ENCODE measurements around the gene FAM114A2.

Gene FAM114A2

GRCh38 chr5:153974131-153974812 lies 64.4 kb downstream of the FAM114A2 start:
- ChIA-PET POLR2A (interaction anchor here (0.5 to 0.6 kb wide), 2 partner anchors 21 to 567 kb away, joined by 3 to 4 read pairs; no protein-coding TSS in a partner anchor), CTCF (interaction anchor here (0.7 to 3.8 kb wide), 26 partner anchors 9 to 1414 kb away, joined by 3 to 36 read pairs (median 4); no protein-coding TSS in a partner anchor)
- H3K4me3 ChIP-seq (ENCODE audit: low read depth, low read length): no peak overlapping the region
- H3K36me3 ChIP-seq (ENCODE audit: control insufficient read depth in 2 of 2, insufficient read depth in 1 of 2, low read length in 2 of 2): no peaks in the 10 kb centered on the region
- H3K9me3 ChIP-seq (ENCODE audit: control insufficient read depth, insufficient read depth, low read depth, low read length): no peaks in the 10 kb centered on the region
- no peak overlapping the region for H3K27ac ChIP-seq (ENCODE audit: extremely low read depth, low read depth, low read length)
- TF ChIP-seq, protein P1, sequence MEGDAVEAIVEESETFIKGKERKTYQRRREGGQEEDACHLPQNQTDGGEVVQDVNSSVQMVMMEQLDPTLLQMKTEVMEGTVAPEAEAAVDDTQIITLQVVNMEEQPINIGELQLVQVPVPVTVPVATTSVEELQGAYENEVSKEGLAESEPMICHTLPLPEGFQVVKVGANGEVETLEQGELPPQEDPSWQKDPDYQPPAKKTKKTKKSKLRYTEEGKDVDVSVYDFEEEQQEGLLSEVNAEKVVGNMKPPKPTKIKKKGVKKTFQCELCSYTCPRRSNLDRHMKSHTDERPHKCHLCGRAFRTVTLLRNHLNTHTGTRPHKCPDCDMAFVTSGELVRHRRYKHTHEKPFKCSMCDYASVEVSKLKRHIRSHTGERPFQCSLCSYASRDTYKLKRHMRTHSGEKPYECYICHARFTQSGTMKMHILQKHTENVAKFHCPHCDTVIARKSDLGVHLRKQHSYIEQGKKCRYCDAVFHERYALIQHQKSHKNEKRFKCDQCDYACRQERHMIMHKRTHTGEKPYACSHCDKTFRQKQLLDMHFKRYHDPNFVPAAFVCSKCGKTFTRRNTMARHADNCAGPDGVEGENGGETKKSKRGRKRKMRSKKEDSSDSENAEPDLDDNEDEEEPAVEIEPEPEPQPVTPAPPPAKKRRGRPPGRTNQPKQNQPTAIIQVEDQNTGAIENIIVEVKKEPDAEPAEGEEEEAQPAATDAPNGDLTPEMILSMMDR (tag by site-specific recombination; IDR thresholded peaks at IDR 0.05): peak; percentile 37; the same call in 1 of the 2 replicates
- TF ChIP-seq, protein P2, sequence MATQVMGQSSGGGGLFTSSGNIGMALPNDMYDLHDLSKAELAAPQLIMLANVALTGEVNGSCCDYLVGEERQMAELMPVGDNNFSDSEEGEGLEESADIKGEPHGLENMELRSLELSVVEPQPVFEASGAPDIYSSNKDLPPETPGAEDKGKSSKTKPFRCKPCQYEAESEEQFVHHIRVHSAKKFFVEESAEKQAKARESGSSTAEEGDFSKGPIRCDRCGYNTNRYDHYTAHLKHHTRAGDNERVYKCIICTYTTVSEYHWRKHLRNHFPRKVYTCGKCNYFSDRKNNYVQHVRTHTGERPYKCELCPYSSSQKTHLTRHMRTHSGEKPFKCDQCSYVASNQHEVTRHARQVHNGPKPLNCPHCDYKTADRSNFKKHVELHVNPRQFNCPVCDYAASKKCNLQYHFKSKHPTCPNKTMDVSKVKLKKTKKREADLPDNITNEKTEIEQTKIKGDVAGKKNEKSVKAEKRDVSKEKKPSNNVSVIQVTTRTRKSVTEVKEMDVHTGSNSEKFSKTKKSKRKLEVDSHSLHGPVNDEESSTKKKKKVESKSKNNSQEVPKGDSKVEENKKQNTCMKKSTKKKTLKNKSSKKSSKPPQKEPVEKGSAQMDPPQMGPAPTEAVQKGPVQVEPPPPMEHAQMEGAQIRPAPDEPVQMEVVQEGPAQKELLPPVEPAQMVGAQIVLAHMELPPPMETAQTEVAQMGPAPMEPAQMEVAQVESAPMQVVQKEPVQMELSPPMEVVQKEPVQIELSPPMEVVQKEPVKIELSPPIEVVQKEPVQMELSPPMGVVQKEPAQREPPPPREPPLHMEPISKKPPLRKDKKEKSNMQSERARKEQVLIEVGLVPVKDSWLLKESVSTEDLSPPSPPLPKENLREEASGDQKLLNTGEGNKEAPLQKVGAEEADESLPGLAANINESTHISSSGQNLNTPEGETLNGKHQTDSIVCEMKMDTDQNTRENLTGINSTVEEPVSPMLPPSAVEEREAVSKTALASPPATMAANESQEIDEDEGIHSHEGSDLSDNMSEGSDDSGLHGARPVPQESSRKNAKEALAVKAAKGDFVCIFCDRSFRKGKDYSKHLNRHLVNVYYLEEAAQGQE (tag by site-specific recombination; IDR thresholded peaks at IDR 0.05): no peak
- peak; percentile 96 for TF ChIP-seq ZNF654 (tag by site-specific recombination; IDR thresholded peaks at IDR 0.05; ENCODE audit: low read depth)
- no peak for TF ChIP-seq IKZF3 (tag by site-specific recombination; IDR thresholded peaks at IDR 0.05)
- H3K4me1 ChIP-seq (ENCODE audit: control insufficient read depth, insufficient read depth, low read length): no peaks in the 10 kb centered on the region

DNA sequence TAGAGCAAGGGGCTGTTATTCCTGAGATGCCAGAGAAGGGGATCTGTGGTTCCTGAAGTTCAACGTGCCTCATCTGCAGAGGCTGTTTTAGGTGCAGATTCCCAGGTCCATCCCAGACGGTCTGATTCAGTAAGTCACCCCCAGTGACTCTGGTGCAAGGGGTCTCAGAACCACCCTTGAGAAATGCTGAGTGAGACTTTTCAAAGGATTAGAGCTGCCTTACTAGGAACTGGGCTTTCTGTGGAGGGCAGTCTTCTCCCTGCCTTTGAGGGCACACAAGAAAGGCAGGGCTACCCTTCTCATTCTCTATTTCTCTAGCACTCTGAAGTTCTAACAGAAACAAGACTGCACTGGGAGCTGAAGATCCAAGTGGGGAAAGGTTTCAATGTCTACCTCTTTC lies 66.5 kb downstream of the FAM114A2 start:
- no peak overlapping the region for H3K27ac ChIP-seq (ENCODE audit: extremely low read depth, low read depth, low read length)
- no peaks in the 10 kb centered on the region for H3K9me3 ChIP-seq (ENCODE audit: control insufficient read depth, insufficient read depth, low read depth, low read length)
- H3K36me3 ChIP-seq (ENCODE audit: control insufficient read depth in 2 of 2, insufficient read depth in 1 of 2, low read length in 2 of 2): no peaks in the 10 kb centered on the region
- CTCF ChIA-PET: interaction anchor here (0.6 to 2.3 kb wide), 4 partner anchors 76 to 936 kb away, joined by 3 to 7 read pairs (median 4); no protein-coding TSS in a partner anchor
- TF ChIP-seq ZNF677 (tag by site-specific recombination; IDR thresholded peaks at IDR 0.05) (no peak), ZNF621 (tag by site-specific recombination; IDR thresholded peaks at IDR 0.05) (no peak), ZNF266 (tag by site-specific recombination; IDR thresholded peaks at IDR 0.05; ENCODE audit: low read depth) (no peak), ZNF341 (tag by site-specific recombination; IDR thresholded peaks at IDR 0.05; ENCODE audit: low read depth) (no peak), ZNF214 (tag by site-specific recombination; IDR thresholded peaks at IDR 0.05; ENCODE audit: borderline replicate concordance) (no peak), ZNF600 (tag by site-specific recombination; IDR thresholded peaks at IDR 0.05) (no peak), ZNF791 (tag by site-specific recombination; IDR thresholded peaks at IDR 0.05) (no peak), ZNF473 (tag by site-specific recombination; IDR thresholded peaks at IDR 0.05) (no peak)
- TF ChIP-seq, protein P3, sequence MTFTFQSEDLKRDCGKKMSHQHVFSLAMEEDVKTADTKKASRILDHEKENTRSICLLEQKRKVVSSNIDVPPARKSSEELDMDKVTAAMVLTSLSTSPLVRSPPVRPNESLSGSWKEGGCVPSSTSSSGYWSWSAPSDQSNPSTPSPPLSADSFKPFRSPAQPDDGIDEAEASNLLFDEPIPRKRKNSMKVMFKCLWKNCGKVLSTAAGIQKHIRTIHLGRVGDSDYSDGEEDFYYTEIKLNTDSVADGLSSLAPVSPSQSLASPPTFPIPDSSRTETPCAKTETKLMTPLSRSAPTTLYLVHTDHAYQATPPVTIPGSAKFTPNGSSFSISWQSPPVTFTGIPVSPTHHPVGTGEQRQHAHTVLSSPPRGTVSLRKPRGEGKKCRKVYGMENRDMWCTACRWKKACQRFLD (tag by site-specific recombination; IDR thresholded peaks at IDR 0.05): no peak
- H3K4me3 ChIP-seq (ENCODE audit: low read depth, low read length): no peak overlapping the region
- POLR2A ChIA-PET: no interaction called here
- no peaks in the 10 kb centered on the region for H3K4me1 ChIP-seq (ENCODE audit: control insufficient read depth, insufficient read depth, low read length)

DNA sequence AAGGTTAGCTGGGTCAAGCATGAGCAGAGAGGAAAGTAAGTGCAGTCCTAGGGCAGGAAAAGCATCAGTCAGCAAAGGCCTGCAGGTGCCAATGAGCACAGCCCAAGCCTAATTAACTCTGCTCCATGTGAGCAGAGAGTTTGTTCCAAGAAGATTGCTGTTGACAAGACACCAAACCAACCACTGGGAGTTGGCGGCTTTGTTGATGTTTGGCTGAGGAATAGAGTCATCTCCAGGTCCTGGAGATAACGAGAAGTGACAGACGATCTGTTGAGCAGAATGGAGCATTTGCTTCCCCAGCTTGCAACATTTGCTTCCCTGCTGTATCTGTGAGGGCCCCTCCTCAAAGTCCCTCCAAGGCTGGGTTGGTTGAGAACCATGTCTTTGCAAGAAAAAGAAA lies 68.2 kb downstream of the FAM114A2 start:
- Histone ChIP-seq H3K9me3 (ENCODE audit: control insufficient read depth, insufficient read depth, low read depth, low read length) (no peaks in the 10 kb centered on the region), H3K36me3 (ENCODE audit: control insufficient read depth in 2 of 2, insufficient read depth in 1 of 2, low read length in 2 of 2) (no peaks in the 10 kb centered on the region), H3K27ac (ENCODE audit: extremely low read depth, low read depth, low read length) (no peak overlapping the region), H3K4me1 (ENCODE audit: control insufficient read depth, insufficient read depth, low read length) (no peaks in the 10 kb centered on the region), H3K4me3 (ENCODE audit: low read depth, low read length) (no peak overlapping the region)
- CTCF ChIA-PET: interaction anchor here (1.0 to 2.3 kb wide), 3 partner anchors 102 to 435 kb away, joined by 3 to 7 read pairs (median 5); no protein-coding TSS in a partner anchor
- POLR2A ChIA-PET: no interaction called here
- TF ChIP-seq KLF10 (tag by site-specific recombination; IDR thresholded peaks at IDR 0.05): no peak
- no peak for TF ChIP-seq ZNF629 (tag by site-specific recombination; IDR thresholded peaks at IDR 0.05)
- no peak for TF ChIP-seq ZBTB6 (tag by site-specific recombination; IDR thresholded peaks at IDR 0.05)
- TF ChIP-seq ZSCAN18 (tag by site-specific recombination; IDR thresholded peaks at IDR 0.05): no peak
- no peak for TF ChIP-seq MYNN (tag by site-specific recombination; IDR thresholded peaks at IDR 0.05; ENCODE audit: borderline replicate concordance)
- TF ChIP-seq ZNF266 (tag by site-specific recombination; IDR thresholded peaks at IDR 0.05; ENCODE audit: low read depth): no peak
- TF ChIP-seq ZXDB (tag by site-specific recombination; IDR thresholded peaks at IDR 0.05): no peak
- no peak for TF ChIP-seq ZNF157 (tag by site-specific recombination; IDR thresholded peaks at IDR 0.05)
- no peak for TF ChIP-seq ZNF791 (tag by site-specific recombination; IDR thresholded peaks at IDR 0.05)
- no peak for TF ChIP-seq ZNF529 (tag by site-specific recombination; IDR thresholded peaks at IDR 0.05; ENCODE audit: insufficient replicate concordance)
